Measurements from ENCODE around the gene NEGR1. TPM values are rescaled to one million over a fixed set of nuclear protein-coding genes. Genes with fewer than 3 reads are reported as not detected.

Gene NEGR1
- total and polyA plus RNA-seq, 9 of the 15 experiments (the other 6 are each of a cell fraction or from before 2014, with no cell fraction given), result not detected

GRCh38 chr1:71488555-71489252, 793.6 kb downstream of the NEGR1 start:
- 2% methylated on average over 3 of the region's 3 CpGs for WGBS (ENCODE audit: insufficient coverage, low coverage, missing lambda C conversion rate)
- FAIRE-seq (no peak), DNase-seq (ENCODE audit: extremely low read depth in 1 of 4, low spot score in 3 of 4) (no peak), ATAC-seq (no peak)
- H4K20me1 ChIP-seq (replicated peaks; ENCODE audit: control insufficient read depth, insufficient read depth, low read length), result no peaks in the 10 kb centered on the region
- no peaks in the 10 kb centered on the region for H3K36me3 ChIP-seq (ENCODE audit: control insufficient read depth, insufficient read depth, low read length)
- no peaks in the 10 kb centered on the region for H3K79me2 ChIP-seq (ENCODE audit: control insufficient read depth, insufficient read depth, low read length)
- H3K4me2 ChIP-seq (ENCODE audit: insufficient read depth, low read length), result no peak overlapping the region
- no peaks in the 10 kb centered on the region for H3K9me3 ChIP-seq (replicated peaks; ENCODE audit: control insufficient read depth, insufficient read depth, low read depth, low read length)
- H3K4me3 ChIP-seq, result no peak overlapping the region
- H3K27me3 ChIP-seq (ENCODE audit: control insufficient read depth in 2 of 2, insufficient read depth in 2 of 2, low read length in 2 of 2), result no peaks in the 10 kb centered on the region
- no peaks in the 10 kb centered on the region for H3K9me1 ChIP-seq (ENCODE audit: control insufficient read depth, insufficient read depth, low read length)
- intact Hi-C loops (cut with micrococcal nuclease), result no loop called here
- POLR2A ChIA-PET, result no interaction called here
- BruUV-seq (replicated peaks), result no TSS peak
- H3K9ac ChIP-seq (ENCODE audit: insufficient read depth in 1 of 2, low read depth in 2 of 2, low read length in 2 of 2), result no peak overlapping the region
- in situ Hi-C loops (cut with MboI), result no loop called here
- TF ChIP-seq ZNF316 (IDR thresholded peaks at IDR 0.05) (no peak), PREB (CRISPR knock-in tag; IDR thresholded peaks at IDR 0.05) (no peak), TRIM25 (IDR thresholded peaks at IDR 0.05; ENCODE audit: borderline replicate concordance) (no peak), SNAPC5 (CRISPR knock-in tag; IDR thresholded peaks at IDR 0.05) (no peak), RAD21 (CRISPR knock-in tag; conservative IDR thresholded peaks at IDR 0.05 in 1 of 2, IDR thresholded peaks at IDR 0.05 in 1 of 2) (no peak), POLR2G (IDR thresholded peaks at IDR 0.05; ENCODE audit: low read depth, low read length) (no peak), POLR3A (IDR thresholded peaks at IDR 0.05; ENCODE audit: borderline replicate concordance, extremely low read depth, insufficient read depth, insufficient read length) (no peak), CBFA2T2 (conservative IDR thresholded peaks at IDR 0.05) (no peak), MTA3 (IDR thresholded peaks at IDR 0.05; ENCODE audit: borderline replicate concordance) (no peak), LEF1 (IDR thresholded peaks at IDR 0.05) (no peak), JUN (IDR thresholded peaks at IDR 0.05; ENCODE audit: borderline replicate concordance, low read depth, low read length) (no peak), JUN (CRISPR knock-in tag; IDR thresholded peaks at IDR 0.05; ENCODE audit: borderline replicate concordance) (no peak), WHSC1 (IDR thresholded peaks at IDR 0.05; ENCODE audit: low read length) (no peak), MYBL2 (IDR thresholded peaks at IDR 0.05; ENCODE audit: low read depth) (no peak), MYBL2 (CRISPR knock-in tag; IDR thresholded peaks at IDR 0.05; ENCODE audit: borderline replicate concordance) (no peak), DPF2 (IDR thresholded peaks at IDR 0.05) (no peak), FOXA3 (CRISPR knock-in tag; conservative IDR thresholded peaks at IDR 0.05 in 1 of 2, IDR thresholded peaks at IDR 0.05 in 1 of 2) (no peak), RBM25 (IDR thresholded peaks at IDR 0.05; ENCODE audit: low read depth, low read length, severe bottlenecking) (no peak), RCOR1 (IDR thresholded peaks at IDR 0.05; ENCODE audit: borderline replicate concordance in 1 of 2, low read depth in 2 of 2, low read length in 2 of 2) (no peak), SLC30A9 (CRISPR knock-in tag; IDR thresholded peaks at IDR 0.05) (no peak)
- H3K4me1 ChIP-seq (replicated peaks in 1 of 2; ENCODE audit: control insufficient read depth in 2 of 2, insufficient read depth in 2 of 2, low read length in 2 of 2), result no peaks in the 10 kb centered on the region
- no peak overlapping the region for H2AFZ ChIP-seq (ENCODE audit: low read depth, low read length)
- CTCF ChIA-PET (ENCODE audit: low intra/inter-chr PET ratio), result no interaction called here
- H3K27ac ChIP-seq (ENCODE audit: extremely low read depth, low read depth, low read length), result no peak overlapping the region
